PC-3 (cell line): Measurements from ENCODE around the gene ULK4. TPM values are rescaled to one million over a fixed set of nuclear protein-coding genes. Genes with fewer than 3 reads are reported as not detected.

Experiments used
- ATAC-seq: fragments of 200-7000 bp; cut with Tn5 transposase; 2 replicates; pipeline ENCODE4 v1.9.1; 2020; ENCODE audit warnings: mild to moderate bottlenecking, moderate library complexity
- BruUV-seq: library from RNA; stranded (reverse); fragments of 400-500 nt; replicated peaks from 2 replicates; lab custom pipeline; 2021; lab: Mats Ljungman, UMichigan
- CTCF ChIA-PET: fragments of 300-600 bp; sonication (Branson Sonifier 250); formaldehyde crosslinking; loops from one replicate; lab custom pipeline; 2022; ENCODE audit warnings: antibody characterized with exemption; lab: Charles Lee
- POLR2A ChIA-PET: fragments of 300-600 bp; sonication (Branson Sonifier 250); formaldehyde crosslinking; loops from one replicate; lab custom pipeline; 2022; ENCODE audit warnings: antibody characterized with exemption; ENCODE audit not compliant: unreplicated experiment; lab: Charles Lee
- DNase-seq: peaks from one replicate; pipeline ENCODE4 v3.0.0-alpha.2; 2015
- H2AFZ ChIP-seq: fragments of 300-600 bp; sonication (generic); 2 replicates; pipeline ENCODE4 v1.6.0; 2016; ENCODE audit warnings: antibody characterized with exemption, low read length
- H3F3A ChIP-seq: fragments of 300-600 bp; sonication (generic); one replicate; pipeline ENCODE4 v1.6.0; 2017; ENCODE audit warnings: antibody characterized with exemption, low read length, control low read depth, mild to moderate bottlenecking; ENCODE audit not compliant: unreplicated experiment
- H3K27ac ChIP-seq: fragments of 300-600 bp; sonication (generic); 2 replicates; pipeline ENCODE4 v1.5.1; 2016; ENCODE audit warnings: mild to moderate bottlenecking, low read length
- H3K27me3 ChIP-seq: fragments of 300-600 bp; sonication (generic); 2 replicates; pipeline ENCODE4 v1.6.1; 2016; ENCODE audit warnings: low read length, mixed read lengths
- H3K36me3 ChIP-seq: fragments of 300-600 bp; sonication (generic); 2 replicates; pipeline ENCODE4 v1.6.1; 2016; ENCODE audit warnings: low read depth, mixed run types, low read length, mixed read lengths
- H3K4me1 ChIP-seq: fragments of 300-600 bp; sonication (generic); 2 replicates; pipeline ENCODE4 v1.5.1; 2016; ENCODE audit warnings: low read length; ENCODE audit not compliant: insufficient read depth
- H3K4me2 ChIP-seq: fragments of 300-600 bp; sonication (generic); 2 replicates; pipeline ENCODE4 v1.6.0; 2016; ENCODE audit warnings: low read length
- H3K4me3 ChIP-seq: fragments of 300-600 bp; sonication (generic); 2 replicates; pipeline ENCODE4 v1.5.1; 2016; ENCODE audit warnings: mild to moderate bottlenecking, low read length, mixed read lengths
- H3K79me2 ChIP-seq: fragments of 300-600 bp; sonication (generic); 2 replicates; pipeline ENCODE4 v1.6.1; 2017; ENCODE audit warnings: low read length, mixed read lengths
- H3K9ac ChIP-seq: fragments of 300-600 bp; sonication (generic); 2 replicates; pipeline ENCODE4 v1.6.0; 2016; ENCODE audit warnings: mild to moderate bottlenecking, low read length
- H3K9me2 ChIP-seq: fragments of 300-600 bp; sonication (generic); replicated peaks from 2 replicates; pipeline ENCODE4 v1.6.1; 2016; ENCODE audit warnings: mixed run types, low read length, mixed read lengths
- H3K9me3 ChIP-seq: fragments of 300-600 bp; sonication (generic); 2 replicates; pipeline ENCODE4 v1.6.1; 2016; ENCODE audit warnings: low read length, mixed read lengths
- H4K20me1 ChIP-seq: fragments of 300-600 bp; sonication (generic); 2 replicates; pipeline ENCODE4 v1.6.1; 2016; ENCODE audit warnings: low read length, mixed read lengths
- CTCF ChIP-seq: fragments of 300-600 bp; sonication (generic); conservative IDR thresholded peaks from 2 replicates; pipeline ENCODE4 v1.5.1; 2017; ENCODE audit warnings: antibody characterized with exemption, low read depth, mild to moderate bottlenecking, low read length
- EZH2 ChIP-seq: fragments of 300-600 bp; sonication (generic); IDR thresholded peaks from one replicate; pipeline ENCODE4 v1.6.1; 2017; ENCODE audit warnings: antibody characterized with exemption, mild to moderate bottlenecking, low read length; ENCODE audit not compliant: unreplicated experiment
- EZH2phosphoT487 ChIP-seq: fragments of 300-600 bp; sonication (generic); IDR thresholded peaks from 2 replicates; pipeline ENCODE4 v1.6.1; 2018; ENCODE audit warnings: mild to moderate bottlenecking, antibody characterized with exemption, low read length, borderline replicate concordance
- intact Hi-C: fragments of 100-400 bp; cut with micrococcal nuclease; formaldehyde crosslinking; loops from 2 replicates; pipeline ENCODE4 v1.9.0; 2023
- total RNA-seq: library from RNA; depleted of rRNA; stranded (reverse); fragments of >200 nt; gene quantifications from 2 replicates; pipeline ENCODE4 v1.2.3, GENCODE V29; 2014

The ULK4 gene
- total RNA-seq, 1 experiment from 2014 or later = 4.8 TPM

- H3K27me3 ChIP-seq = no peaks in the 10 kb centered on the region
- TF ChIP-seq EZH2phosphoT487 = no peak
- TF ChIP-seq EZH2 = no peak
- no peak for TF ChIP-seq CTCF
- CTCF ChIA-PET = no interaction called here
Measured at GRCh38 chr3:41324156-41324475, 637.8 kb downstream of the ULK4 start.

GRCh38 chr3:41323467-41324155 is 638.3 kb downstream of the ULK4 start:
- no peak overlapping the region for H3K9ac ChIP-seq
- no peaks in the 10 kb centered on the region for H3K79me2 ChIP-seq
- no peak overlapping the region for H3K4me3 ChIP-seq
- H3K27me3 ChIP-seq = no peaks in the 10 kb centered on the region
- DNase-seq (no peak), ATAC-seq (no peak)
- no peak overlapping the region for H3K27ac ChIP-seq
- no peak for TF ChIP-seq EZH2phosphoT487
- TF ChIP-seq EZH2 = no peak
- no peak for TF ChIP-seq CTCF
- peaks cover 18% of the 10 kb centered on the region for H3K4me1 ChIP-seq
- no peak overlapping the region for H3K4me2 ChIP-seq
- H2AFZ ChIP-seq = no peak overlapping the region
- CTCF ChIA-PET = no interaction called here
- no peaks in the 10 kb centered on the region for H3K36me3 ChIP-seq
- H3F3A ChIP-seq = no peaks in the 10 kb centered on the region
- POLR2A ChIA-PET = no interaction called here
- intact Hi-C loops = no loop called here
- no TSS peak for BruUV-seq
- H3K9me3 ChIP-seq = no peaks in the 10 kb centered on the region
- no peaks in the 10 kb centered on the region for H3K9me2 ChIP-seq
- no peaks in the 10 kb centered on the region for H4K20me1 ChIP-seq

More at GRCh38 chr3:41324156-41324475, 637.8 kb downstream of the ULK4 start:
- intact Hi-C loops = no loop called here
- no peak for ATAC-seq
- H3K27ac ChIP-seq = no peak overlapping the region
- H3K9ac ChIP-seq = no peak overlapping the region
- DNase-seq = no peak
- H3K79me2 ChIP-seq = no peaks in the 10 kb centered on the region
- H3F3A ChIP-seq = no peaks in the 10 kb centered on the region
- no peak overlapping the region for H3K4me2 ChIP-seq
- POLR2A ChIA-PET = no interaction called here
- H3K4me1 ChIP-seq = peaks cover 20% of the 10 kb centered on the region
- no TSS peak for BruUV-seq
- H4K20me1 ChIP-seq = no peaks in the 10 kb centered on the region
- no peaks in the 10 kb centered on the region for H3K36me3 ChIP-seq
- no peak overlapping the region for H3K4me3 ChIP-seq
- H3K9me3 ChIP-seq = no peaks in the 10 kb centered on the region
- H3K9me2 ChIP-seq = no peaks in the 10 kb centered on the region
- no peak overlapping the region for H2AFZ ChIP-seq

GRCh38 chr3:41321642-41321980 is 640.3 kb downstream of the ULK4 start:
- Histone ChIP-seq H3K9me3 (no peaks in the 10 kb centered on the region), H3K27ac (no peak overlapping the region), H3F3A (no peaks in the 10 kb centered on the region), H3K9me2 (no peaks in the 10 kb centered on the region), H3K79me2 (no peaks in the 10 kb centered on the region), H3K4me3 (no peak overlapping the region), H3K27me3 (no peaks in the 10 kb centered on the region), H2AFZ (no peak overlapping the region), H3K9ac (no peak overlapping the region), H3K4me1 (peaks cover 18% of the 10 kb centered on the region), H4K20me1 (no peaks in the 10 kb centered on the region), H3K4me2 (no peak overlapping the region), H3K36me3 (no peaks in the 10 kb centered on the region)
- no TSS peak for BruUV-seq
- no peak for ATAC-seq
- ChIA-PET POLR2A (interaction anchor here (0.7 kb wide), 1 partner anchor 12 kb away, joined by 3 read pairs; no protein-coding TSS in a partner anchor), CTCF (no interaction called here)
- DNase-seq = no peak
- TF ChIP-seq EZH2 (no peak), CTCF (no peak), EZH2phosphoT487 (no peak)
- intact Hi-C loops = no loop called here
